ENCODE results near the gene AFF2. TPM values are rescaled to one million over a fixed set of nuclear protein-coding genes. Genes with fewer than 3 reads are reported as not detected.

AFF2 gene
- polyA plus RNA-seq, 4 donors, result 4.2 to 6.0 (median 4.7) TPM

DNA sequence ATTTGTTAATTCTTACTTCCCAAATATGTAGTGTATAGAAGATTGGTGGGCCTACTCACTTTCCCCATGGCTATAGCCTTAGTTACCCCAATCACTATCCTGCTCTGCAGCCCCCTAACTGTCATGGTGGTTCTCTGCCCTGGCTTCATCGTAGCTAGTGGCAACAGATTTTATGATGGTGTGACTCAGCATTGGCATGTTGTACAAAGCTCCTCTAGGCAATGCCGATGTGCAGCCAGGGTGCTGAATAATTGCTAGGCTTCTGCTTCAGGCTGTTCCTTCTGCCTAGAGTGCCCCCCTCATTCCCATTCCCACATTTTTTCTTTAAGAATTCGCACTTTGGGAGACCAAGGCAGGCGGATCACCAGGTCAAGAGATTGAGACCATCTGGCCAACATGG is 35.2 kb downstream of the AFF2 start:
- DNase-seq (ENCODE audit: low read depth in 4 of 4, low spot score in 2 of 4), result no peak

DNA sequence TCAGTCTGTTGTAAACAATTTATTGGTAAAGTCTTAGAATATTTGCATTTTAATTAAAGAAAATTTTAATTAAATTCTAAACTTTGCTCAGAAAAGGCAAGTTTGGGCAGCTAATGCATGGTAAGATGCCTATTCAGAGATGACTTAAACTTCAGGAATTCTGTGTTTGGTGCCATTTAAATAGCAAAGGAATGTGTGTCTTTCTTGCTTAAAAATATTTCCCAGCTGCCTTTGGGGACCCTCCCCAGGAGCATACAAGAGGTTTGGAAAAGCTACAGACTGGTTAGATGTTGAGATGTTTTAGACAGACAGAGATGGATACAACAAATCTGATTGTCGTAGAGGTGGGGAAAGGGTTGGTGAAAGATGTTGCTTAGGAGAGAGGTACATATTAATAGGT is 36.5 kb downstream of the AFF2 start:
- DNase-seq (ENCODE audit: low read depth in 4 of 4, low spot score in 2 of 4), result no peak

DNA sequence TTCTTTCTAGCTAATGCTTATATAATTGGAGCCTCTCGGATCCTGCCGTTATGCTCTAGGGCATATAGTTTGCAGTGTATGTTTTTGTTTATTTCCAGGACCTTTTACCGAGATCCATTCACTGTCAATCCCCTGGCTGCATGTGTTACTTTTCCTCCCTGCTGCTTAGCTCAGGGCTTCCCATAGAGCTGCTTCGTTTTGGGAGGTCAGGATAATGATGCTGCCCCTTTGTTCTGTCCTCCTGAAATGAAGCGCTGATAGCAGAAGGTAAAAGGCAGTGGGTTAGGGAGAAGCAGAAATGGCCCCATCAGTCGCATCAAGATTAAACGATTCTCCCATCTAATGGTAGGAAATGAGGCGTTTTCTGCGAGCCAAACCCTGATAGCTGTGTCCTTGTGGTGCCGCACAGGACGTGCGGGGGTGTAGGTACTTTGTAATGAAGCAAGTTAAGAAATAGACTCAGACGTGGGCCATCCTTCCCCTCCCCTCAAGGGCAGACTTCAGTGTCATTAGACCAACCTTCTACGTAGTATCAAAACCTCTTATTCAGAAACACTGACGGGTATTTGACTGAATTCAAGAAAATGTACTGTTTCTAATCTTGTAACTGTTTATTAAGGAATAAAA is 37.3 kb downstream of the AFF2 start:
- DNase-seq (ENCODE audit: low read depth in 4 of 4, low spot score in 2 of 4), result no peak

DNA sequence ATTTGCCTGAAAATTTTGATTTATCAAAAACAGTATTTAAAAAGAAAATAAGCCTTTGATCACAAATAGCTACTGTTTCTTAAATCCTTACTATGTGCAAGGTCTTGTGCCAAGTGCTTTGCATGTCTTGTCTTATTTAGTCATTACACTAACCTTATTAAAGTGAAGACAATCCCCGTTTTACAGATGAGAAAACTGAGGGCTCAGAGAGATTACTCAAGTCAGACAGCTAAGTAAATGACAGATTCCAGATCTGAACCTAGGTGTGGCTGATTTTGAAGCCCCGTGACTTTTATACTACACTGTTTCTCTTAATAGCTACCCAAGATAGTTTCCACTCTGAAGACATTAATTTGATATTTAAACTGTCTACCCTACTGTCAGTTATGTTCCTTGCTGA is 38.2 kb downstream of the AFF2 start:
- no peak for DNase-seq (ENCODE audit: low read depth in 4 of 4, low spot score in 2 of 4)

DNA sequence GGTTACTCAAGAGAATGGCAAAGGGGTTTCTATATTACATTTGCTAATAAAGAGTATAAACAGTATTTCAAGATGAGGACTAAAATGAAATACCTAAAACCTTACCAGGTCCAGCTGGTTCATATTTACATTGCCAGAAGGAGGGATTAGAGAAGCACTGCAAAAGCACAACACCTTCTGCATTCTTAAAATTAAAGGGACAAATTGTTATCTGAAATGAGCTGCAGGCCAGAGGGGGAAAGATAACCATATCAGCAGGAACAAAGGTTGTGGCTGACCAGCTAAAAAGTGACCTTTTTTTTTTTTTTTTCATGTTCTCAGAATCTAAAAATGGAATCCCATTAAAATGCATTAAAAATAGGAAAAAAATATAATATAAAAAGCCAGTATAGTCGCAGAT is 39.7 kb downstream of the AFF2 start:
- no peak for DNase-seq (ENCODE audit: low read depth in 4 of 4, low spot score in 2 of 4)

DNA sequence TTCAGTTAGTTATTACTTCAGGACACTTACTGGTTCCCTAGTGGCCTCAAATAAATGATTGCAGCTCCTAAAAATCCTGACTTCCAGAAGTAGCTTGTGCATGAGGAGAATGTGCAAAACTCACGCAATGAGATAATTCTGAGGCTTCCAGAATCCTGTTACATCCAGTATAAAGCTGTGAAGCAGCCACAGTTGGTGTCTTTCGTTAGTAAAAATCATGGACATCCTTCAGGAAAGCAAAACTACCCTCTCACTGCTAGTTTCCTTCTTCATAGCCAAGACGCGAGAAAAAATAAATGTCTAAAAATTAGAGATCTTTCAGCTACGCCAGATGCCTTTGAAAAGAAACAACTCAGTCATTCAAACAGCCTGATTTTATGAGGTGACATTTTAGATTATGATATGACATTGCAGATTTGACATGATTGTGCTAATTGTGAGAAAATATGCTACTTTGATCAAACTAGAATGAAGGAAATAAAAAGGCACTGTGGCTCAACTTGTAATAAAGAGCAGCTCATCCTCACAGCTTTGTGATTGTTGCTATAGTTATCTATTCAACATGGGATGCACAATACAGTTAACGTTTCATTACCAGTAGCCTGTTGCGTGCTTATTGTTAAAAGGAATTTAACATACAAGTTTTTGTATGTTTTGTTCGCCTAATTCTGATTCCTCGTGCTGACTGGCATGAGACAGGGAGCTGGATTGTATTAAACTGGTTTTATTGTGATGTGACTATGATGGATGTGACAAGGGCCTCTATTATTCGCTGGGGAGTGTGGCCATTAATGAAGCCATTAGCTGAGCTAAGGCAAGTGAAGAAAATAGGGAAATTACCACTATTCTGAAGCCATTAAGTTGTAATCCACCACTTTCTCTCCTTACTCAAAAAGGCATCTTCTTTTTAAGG is 40.5 kb downstream of the AFF2 start:
- DNase-seq (ENCODE audit: low read depth in 4 of 4, low spot score in 2 of 4), result no peak

DNA sequence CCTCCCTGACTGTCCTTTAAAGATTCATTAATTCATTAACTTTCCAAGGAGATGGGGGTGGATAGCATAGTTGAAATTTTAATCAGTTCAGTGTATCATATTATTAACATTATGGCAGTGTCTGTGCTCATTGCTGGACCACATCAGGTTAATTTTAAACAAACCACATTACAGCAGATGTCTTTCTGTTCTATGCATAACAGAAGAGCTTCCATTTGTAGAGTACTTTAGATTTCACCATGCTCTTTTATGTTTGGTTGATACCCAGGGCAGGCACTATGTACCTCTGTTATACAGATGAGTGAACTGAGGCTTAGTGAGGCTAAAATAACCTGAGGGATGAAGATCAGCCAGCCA is 41.1 kb downstream of the AFF2 start:
- DNase-seq (ENCODE audit: low read depth in 4 of 4, low spot score in 2 of 4), result no peak

DNA sequence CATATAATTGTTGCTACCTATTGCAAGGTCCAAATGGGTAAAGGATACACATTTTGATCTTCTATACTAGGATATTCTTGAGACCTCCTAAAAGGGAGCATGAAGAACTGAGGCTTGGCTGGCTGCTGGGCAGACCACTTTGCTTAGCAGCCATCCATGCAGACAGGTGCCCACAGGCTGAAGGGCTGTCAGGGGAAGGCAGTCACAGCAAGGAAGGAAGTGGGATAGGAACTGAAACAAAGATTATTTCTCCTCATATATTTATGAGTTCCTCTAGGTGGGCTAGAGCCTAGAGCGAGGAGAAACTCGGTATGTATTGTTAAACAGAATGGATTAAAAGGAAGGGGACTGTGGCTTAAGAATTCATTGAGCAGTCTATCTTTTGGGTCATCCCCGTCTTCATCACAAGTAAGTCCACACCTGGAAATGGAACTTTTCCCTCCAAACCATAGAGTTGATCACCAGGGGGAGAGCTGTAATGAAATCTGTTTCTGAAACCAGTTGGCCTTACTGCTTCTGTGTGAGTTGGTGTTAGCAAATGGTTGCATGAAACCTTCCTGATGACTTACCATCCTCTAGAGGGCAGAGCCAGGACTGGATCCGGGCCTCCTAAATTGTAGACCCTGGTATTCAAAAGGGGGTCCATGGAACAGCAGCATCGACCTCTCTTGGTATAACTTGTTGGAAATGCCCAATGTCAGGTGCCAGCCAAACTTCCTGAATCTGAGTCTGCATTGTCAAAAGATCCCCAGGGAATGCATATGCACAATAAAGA is 42.3 kb downstream of the AFF2 start:
- no peak for DNase-seq (ENCODE audit: low read depth in 4 of 4, low spot score in 2 of 4)

DNA sequence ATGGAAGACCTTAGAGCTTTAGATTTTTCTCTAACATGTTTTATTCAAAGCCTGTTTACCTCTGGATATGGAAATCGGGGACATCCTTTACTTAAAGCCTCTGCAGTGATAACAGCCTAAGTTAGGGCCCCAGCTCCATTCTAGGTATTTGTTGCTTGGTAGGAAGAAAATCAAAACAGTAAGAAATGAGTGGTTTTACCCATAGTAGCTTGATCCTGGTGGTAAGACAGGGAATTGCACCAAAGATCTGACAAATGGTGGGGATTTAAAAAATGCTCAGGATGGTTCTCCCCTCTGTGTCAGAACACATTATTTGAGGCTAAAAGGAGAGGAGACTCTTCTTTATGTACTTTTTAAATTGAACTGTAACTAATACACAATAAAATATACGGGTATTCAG is 52.4 kb downstream of the AFF2 start:
- no peak for DNase-seq (ENCODE audit: low read depth in 4 of 4, low spot score in 2 of 4)

DNA sequence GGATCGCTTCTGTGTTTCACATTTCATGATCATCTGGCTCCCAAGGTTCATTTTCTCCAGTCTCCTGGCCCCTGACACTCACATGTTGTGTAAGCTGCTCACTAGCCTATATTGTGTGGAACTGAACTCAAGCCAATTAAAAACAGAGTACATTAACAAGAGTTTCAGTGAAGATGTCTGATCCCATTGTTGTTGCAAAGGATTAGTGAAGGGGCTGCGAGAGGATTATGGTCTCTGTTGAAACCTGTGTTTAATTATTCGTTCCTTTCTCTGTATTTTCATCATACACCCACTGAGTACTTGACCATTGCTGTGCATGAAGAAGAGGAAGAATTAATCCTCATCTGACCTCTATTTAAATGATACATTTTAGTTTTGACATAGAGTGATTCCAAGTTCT is 54.7 kb downstream of the AFF2 start:
- no peak for DNase-seq (ENCODE audit: low read depth in 4 of 4, low spot score in 2 of 4)

DNA sequence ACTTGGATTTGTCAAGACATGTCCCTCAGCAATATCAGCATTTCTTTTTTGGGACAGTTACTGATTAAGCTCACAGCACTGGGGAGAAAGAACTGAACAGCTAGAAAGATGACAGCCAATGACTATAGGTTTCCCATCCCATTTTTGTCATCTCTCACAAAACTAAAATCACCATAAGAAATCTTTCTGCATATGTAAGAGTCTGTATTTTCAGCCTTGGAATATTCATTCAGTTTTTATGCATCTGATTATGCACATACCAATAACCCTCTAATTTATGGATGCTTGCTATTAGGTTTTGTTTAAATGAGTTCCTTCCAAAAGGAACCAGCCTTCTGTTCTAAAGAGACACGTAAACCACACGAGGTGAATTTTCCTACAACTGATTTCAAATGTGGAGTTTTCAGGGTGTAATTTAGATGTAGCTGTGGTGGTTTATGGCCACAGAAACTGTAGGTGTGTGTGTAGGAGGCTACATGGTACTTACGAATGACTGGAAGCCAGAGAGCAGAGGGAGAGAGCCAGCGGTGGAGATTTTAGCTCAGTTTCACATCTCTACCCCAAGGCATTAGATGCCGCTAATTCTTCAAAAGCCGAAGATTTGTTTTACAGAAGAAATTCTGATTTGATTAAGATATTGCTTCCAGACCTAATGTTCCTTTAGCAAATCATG is 55.3 kb downstream of the AFF2 start:
- no peak for DNase-seq (ENCODE audit: low read depth in 4 of 4, low spot score in 2 of 4)

DNA sequence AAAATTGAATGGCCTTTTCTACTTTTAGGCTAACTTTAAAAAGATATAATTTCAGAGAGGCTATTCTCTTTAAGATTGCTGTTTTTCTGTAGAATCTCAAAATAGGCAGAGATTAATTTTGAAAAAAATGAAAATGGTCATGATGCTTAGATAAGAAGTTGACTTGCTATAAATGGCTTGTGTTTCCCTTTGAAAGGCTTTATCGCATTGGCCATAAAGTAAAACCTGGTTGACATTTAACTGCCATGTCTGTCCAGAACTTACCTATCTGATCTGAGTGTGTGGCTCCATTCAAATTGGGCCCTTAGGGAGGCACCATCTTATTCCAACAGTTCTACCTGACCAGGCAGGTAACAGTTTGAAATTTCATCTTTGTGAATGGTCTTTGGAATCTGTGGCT is 56.1 kb downstream of the AFF2 start:
- no peak for DNase-seq (ENCODE audit: low read depth in 4 of 4, low spot score in 2 of 4)

DNA sequence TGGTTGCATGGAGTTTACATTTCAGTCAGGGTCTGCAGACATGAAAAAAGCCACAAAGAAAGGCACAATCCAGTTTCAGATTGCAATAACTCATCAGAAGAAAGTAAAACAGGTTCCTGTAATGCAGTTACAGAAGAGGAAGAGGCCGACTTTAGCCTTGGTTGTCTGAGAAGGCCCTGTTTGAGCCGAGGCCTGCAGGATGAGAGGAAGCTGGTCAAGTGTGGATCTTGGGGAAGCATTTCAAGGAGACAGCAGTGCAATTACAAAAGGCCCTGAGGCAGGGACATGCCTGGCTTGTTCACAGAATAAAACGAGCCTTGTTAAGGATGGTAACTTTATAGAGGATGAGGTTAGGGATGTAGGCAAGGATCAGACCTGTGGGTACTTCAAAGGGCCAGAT is 62.4 kb downstream of the AFF2 start:
- no peak for DNase-seq (ENCODE audit: low read depth in 4 of 4, low spot score in 2 of 4)

DNA sequence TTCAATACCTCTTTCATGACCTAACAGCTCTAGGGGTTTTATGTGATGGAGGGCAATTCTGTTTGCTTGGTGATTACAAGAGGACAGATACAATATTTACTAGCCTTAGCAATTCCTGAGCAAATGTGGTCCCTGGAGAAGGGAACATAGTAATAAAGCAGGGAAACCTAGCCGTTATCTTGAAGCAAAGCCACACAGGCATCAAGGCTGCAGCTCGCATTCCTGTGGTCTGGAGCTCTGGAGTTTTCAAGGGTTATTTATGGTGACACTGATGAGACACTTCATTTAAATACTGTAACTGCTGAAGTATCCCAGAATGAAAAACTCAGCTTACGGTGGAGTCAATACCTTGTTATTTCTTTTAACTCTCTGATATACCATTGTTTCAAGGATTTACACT is 66.8 kb downstream of the AFF2 start:
- peak in 2 of 4 donors; percentile 8 to 12 for DNase-seq (ENCODE audit: low read depth in 4 of 4, low spot score in 2 of 4)

DNA sequence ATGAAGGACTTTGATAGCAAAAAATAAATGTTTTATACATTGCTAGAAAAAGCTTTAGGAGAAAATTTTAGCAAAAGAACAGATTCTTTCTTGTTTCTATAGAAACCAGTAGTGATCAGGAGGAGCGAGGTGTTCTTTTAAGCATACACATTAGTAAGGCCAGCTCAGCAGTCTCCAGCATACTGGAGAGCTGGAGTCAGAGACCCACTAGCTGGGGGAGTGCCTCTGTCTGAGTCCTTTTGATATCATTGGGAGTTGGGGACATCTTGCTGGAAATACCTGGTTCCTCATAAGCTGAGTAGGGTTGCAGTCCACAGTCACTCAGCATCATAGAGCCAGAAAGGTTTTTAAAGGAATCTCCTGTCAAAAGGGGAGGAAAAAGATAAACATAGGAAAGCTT is 67.4 kb downstream of the AFF2 start:
- no peak for DNase-seq (ENCODE audit: low read depth in 4 of 4, low spot score in 2 of 4)

DNA sequence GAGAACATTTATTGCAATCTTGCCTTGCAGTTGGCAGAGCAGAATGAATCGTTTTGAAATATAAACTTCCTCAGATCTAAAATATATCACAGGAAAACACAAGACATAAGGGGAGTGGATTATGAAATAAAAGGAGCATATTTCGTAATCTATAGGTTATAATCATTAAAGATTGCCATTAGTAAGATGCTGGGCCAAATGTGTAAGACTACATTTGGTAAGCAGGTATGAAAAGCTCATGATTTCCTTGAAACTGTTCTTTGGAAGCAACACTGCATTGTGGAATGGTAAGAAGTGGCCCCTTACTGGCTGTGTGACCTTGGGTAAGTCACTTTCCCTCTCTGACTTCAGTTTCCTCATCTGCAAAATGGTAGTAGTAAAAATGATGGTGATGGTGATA is 68.3 kb downstream of the AFF2 start:
- no peak for DNase-seq (ENCODE audit: low read depth in 4 of 4, low spot score in 2 of 4)

DNA sequence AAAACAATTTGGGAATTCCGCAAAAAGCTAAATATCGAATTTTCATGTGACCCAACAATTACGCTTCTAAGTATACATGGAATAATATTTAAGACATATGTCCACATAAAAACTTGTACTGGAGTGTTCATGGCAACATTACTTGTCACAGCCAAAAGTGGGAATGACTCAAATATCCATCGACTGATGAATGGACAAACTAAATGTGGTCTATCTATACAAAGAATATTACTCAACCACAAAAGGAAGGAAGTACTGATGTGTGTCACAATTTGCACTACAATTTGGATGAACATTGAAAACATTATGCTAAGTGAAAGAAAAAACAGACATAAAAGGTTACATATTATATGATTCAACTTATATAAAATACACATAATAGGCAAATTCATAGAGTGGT is 71.9 kb downstream of the AFF2 start:
- no peak for DNase-seq (ENCODE audit: low read depth in 4 of 4, low spot score in 2 of 4)

DNA sequence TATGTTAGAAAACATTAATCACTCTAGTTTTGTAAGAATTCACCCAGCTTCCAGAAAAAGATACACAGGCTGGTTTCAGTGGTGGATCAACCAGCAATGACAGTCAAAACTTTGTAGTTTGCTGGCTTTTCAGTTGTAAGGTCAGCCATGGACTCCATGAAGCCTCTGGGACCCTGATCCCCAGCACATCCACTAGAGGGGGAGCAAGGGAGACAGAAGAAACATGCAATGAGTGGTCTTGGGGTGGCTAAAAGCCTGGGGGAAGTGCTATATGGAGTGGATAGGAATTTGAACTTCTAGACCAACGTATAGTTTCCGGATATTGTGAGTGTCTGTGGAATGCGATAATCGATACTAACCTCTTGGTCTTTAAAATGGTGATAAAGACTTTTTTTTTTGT is 72.7 kb downstream of the AFF2 start:
- DNase-seq (ENCODE audit: low read depth in 4 of 4, low spot score in 2 of 4), result no peak

DNA sequence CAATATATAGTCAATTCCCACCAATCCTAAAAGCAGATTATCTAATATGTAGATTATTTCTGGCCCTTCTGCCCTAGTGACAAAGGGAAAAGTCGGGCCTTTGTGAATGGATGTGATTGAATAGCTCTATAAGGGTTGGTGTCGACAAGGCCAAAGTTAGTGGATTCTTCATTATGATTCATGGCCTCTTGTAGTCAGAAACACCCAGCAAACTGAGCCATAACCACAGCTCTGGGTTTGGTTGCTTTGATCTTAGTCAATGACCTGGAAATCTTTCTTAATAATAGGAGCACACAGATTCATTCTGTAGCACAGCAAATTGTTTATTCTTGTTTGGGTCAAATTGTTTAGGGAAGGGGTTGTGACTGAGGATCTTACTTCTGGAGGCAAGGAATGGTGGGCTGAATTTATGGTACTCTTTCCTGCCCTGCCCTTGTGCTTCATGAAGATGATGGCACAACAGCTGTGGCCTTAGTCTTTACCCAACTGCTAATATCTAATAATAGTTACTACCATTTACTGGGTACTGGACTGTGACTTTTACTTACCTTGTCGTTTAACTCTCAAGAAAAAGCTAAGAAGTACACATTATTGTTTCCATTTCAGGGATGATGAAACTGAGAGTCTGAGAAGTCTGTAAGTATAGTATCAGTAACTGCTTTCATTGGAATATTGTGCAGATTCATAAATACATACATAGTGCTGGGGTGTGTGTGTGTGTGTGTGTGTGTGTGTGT is 74.0 kb downstream of the AFF2 start:
- DNase-seq (ENCODE audit: low read depth in 4 of 4, low spot score in 2 of 4), result no peak

DNA sequence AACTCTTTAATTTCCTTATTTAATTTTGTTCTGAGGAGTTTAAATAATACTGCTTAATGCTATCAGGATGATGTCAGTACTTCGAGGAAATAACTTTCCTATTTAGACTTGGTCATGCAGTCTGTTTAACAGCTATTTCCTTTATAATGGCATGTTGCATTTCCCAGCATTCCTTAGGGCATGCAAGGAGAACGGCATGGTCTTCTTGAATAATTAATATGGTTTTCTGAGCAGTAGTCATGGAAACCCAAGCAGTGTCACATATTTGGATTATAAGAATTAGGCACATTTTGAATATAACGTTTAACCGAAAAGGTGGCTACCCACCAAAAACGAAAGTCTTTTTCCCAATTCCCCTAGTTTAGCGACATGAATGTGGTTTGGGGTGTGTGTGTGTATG is 76.0 kb downstream of the AFF2 start:
- no peak for DNase-seq (ENCODE audit: low read depth in 4 of 4, low spot score in 2 of 4)

Measured in left renal cortex interstitium (tissue), 4 donors.